Aorta (tissue), 5 donors: Measurements from ENCODE around the gene ESRRA. TPM values are rescaled to one million over a fixed set of nuclear protein-coding genes. Genes with fewer than 3 reads are reported as not detected.
A peak's percentile ranks its signal among the peaks of the same experiment; 100 is the strongest.

ENCODE experiments used
- ATAC-seq: fragments of 200-7000 bp; cut with Tn5 transposase; one replicate; pipeline ENCODE4 v1.9.1; 2022; ENCODE audit warnings: moderate library complexity; ENCODE audit not compliant: low FRiP score
- DNase-seq, 2 donors: peaks; one replicate each; pipeline ENCODE4 v3.0.0-alpha.2; 2020
- H3K27ac ChIP-seq, 2 donors: one replicate each; pipeline ENCODE4 v1.5.1; 2013; ENCODE audit warnings: low read length in 2 of 2, mild to moderate bottlenecking in 2 of 2, moderate library complexity in 2 of 2, control low read depth in 1 of 2, inconsistent platforms in 1 of 2, low read depth in 1 of 2
- H3K27me3 ChIP-seq, 2 donors: one replicate each; pipeline ENCODE4 v1.6.1; 2013; ENCODE audit warnings: control low read depth in 1 of 2, low read length in 1 of 2, mild to moderate bottlenecking in 1 of 2, moderate library complexity in 1 of 2; ENCODE audit not compliant: insufficient read depth in 2 of 2, control insufficient read depth in 1 of 2
- H3K36me3 ChIP-seq, 2 donors: one replicate each; pipeline ENCODE4 v1.6.1; 2013; ENCODE audit warnings: control low read depth in 1 of 2, low read length in 1 of 2, mild to moderate bottlenecking in 1 of 2; ENCODE audit not compliant: insufficient read depth in 2 of 2, control insufficient read depth in 1 of 2
- H3K4me1 ChIP-seq, 2 donors: one replicate each; pipeline ENCODE4 v1.6.1; 2013; ENCODE audit warnings: low read length in 2 of 2, control low read depth in 1 of 2, mild to moderate bottlenecking in 1 of 2, moderate library complexity in 1 of 2; ENCODE audit not compliant: insufficient read depth in 2 of 2, control insufficient read depth in 1 of 2
- H3K4me3 ChIP-seq, 2 donors: one replicate each; pipeline ENCODE4 v1.5.1; 2013; ENCODE audit warnings: low read length in 2 of 2, control low read depth in 1 of 2, mild to moderate bottlenecking in 1 of 2
- H3K9me3 ChIP-seq: one replicate; pipeline ENCODE4 v1.6.1; 2013; ENCODE audit warnings: mild to moderate bottlenecking, low read length; ENCODE audit not compliant: control insufficient read depth
- WGBS, 2 donors: extraction: QIAGEN DNeasy Blood & Tissue Kit; methylation state at CpG; one replicate each; pipeline ENCODE4 v1.1.7; 2013; 5-methylcytosine and 5-hydroxymethylcytosine counted together
- intact Hi-C, 2 donors: fragments of 100-400 bp; cut with DNase I; formaldehyde crosslinking; loops; one replicate each; pipeline versions ENCODE4 v1.14.2 to v1.15.0; 2022
- polyA plus RNA-seq, 2 donors: library from polyadenylated mRNA; stranded (reverse); fragments of 200-250 nt; gene quantifications; one replicate each; pipeline ENCODE4 v1.2.3, GENCODE V29; 2013
- total RNA-seq, 2 donors: library from RNA; stranded (reverse); fragmentation: NEBNext Ultra II Directional; extraction: Animal tissue kit (Norgen Biotek cat#: 25700); gene quantifications; one replicate each; pipeline ENCODE4 v1.2.1, GENCODE V29; 2021
- donor health status: healthy with polysubstance abuse.
- donor health status: Bipolar disorder and iron deficiency.
- donor health status: DM: no; HTN: no; CAD: no.
- donor health status: DM: no; HTN: no; CAD: no.
- donor health status: DM: yes; HTN: yes; CAD: no.

Gene ESRRA
- total and polyA plus RNA-seq, 4 donors, result 25.9 to 54.7 (median 29.9) TPM

- intact Hi-C loops, result loop anchor here in 1 of 2 donors (5.0 kb wide), 1 partner anchor 40 kb away; the partner anchor contains the start of genes PRDX5 and TRMT112
- Histone ChIP-seq H3K4me1 (no peaks in the 10 kb centered on the region), H3K36me3 (peaks cover 0 to 1% of the 10 kb centered on the region in 2 donors), H3K27me3 (no peaks in the 10 kb centered on the region), H3K9me3 (no peaks in the 10 kb centered on the region), H3K4me3 (no peak overlapping the region), H3K27ac (no peak overlapping the region)
- no peak for ATAC-seq
- DNase-seq, result peak in 1 of 2 donors; percentile 49
- 86 to 92% methylated on average over 6 of the region's 6 CpGs for WGBS, 2 donors
These were observed 52.1 kb downstream of the ESRRA start for GRCh38 chr11:64357446-64357845.

GRCh38 chr11:64357904-64358535 is 52.7 kb downstream of the ESRRA start:
- peak overlapping the region in 1 of 2 donors; percentile 87 for H3K27ac ChIP-seq
- ATAC-seq (peak; percentile 16), DNase-seq (peak in 1 of 2 donors; percentile 64)
- H3K36me3 ChIP-seq, result peaks cover 2% of the 10 kb centered on the region in 2 donors
- intact Hi-C loops, result loop anchor here in 1 of 2 donors (5.0 kb wide), 1 partner anchor 41 kb away; the partner anchor contains the start of genes PRDX5 and TRMT112
- no peaks in the 10 kb centered on the region for H3K27me3 ChIP-seq
- H3K4me1 ChIP-seq, result no peaks in the 10 kb centered on the region
- H3K9me3 ChIP-seq, result no peaks in the 10 kb centered on the region
- WGBS, 2 donors, result 43 to 49% methylated on average over 13 of the region's 13 CpGs
- no peak overlapping the region for H3K4me3 ChIP-seq

- H3K27ac ChIP-seq, result peak overlapping the region; percentile 1 to 87
- intact Hi-C loops, result loop anchor here in 1 of 2 donors (5.0 kb wide), 1 partner anchor 41 kb away; the partner anchor contains the start of genes PRDX5 and TRMT112
- peaks cover 2 to 4% of the 10 kb centered on the region in 2 donors for H3K36me3 ChIP-seq
- no peaks in the 10 kb centered on the region for H3K27me3 ChIP-seq
- no peaks in the 10 kb centered on the region for H3K9me3 ChIP-seq
- peak overlapping the region; percentile 72 to 74 for H3K4me3 ChIP-seq
- WGBS, 2 donors, result 8 to 10% methylated on average over 7 of the region's 7 CpGs
- DNase-seq, result no peak
- ATAC-seq, result peak; percentile 11
- no peaks in the 10 kb centered on the region for H3K4me1 ChIP-seq
These were observed 53.2 kb downstream of the ESRRA start for GRCh38 chr11:64358536-64358906.

- H3K4me3 ChIP-seq, result peak within 1 kb of the TSS; percentile 72 to 74
- intact Hi-C loops, result loop anchor here in 1 of 2 donors (5.0 kb wide), 1 partner anchor 42 kb away; the partner anchor contains the start of genes PRDX5 and TRMT112
- H3K9me3 ChIP-seq, result no peaks in the 10 kb centered on the region
- no peaks in the 10 kb centered on the region for H3K4me1 ChIP-seq
- DNase-seq (peak; percentile 72 to 89), ATAC-seq (peak; percentile 89)
- H3K27me3 ChIP-seq, result no peaks in the 10 kb centered on the region
- H3K27ac ChIP-seq, result peak within 1 kb of the TSS; percentile 1 to 87
- 0 to 1% methylated on average over 56 to 70 of the region's 70 CpGs for WGBS, 2 donors
- H3K36me3 ChIP-seq, result peaks cover 2 to 4% of the 10 kb centered on the region in 2 donors
These were observed 53.8 kb downstream of the ESRRA start, which contains the start of gene RPS6KA4 for GRCh38 chr11:64358907-64359711. Gene RPS6KA4 (plus strand): TSS chr11:64359162. CDS start chr11:64359236, 74 bp downstream.

- peak in 1 of 2 donors; percentile 64 for DNase-seq
- Histone ChIP-seq H3K27me3 (no peaks in the 10 kb centered on the region), H3K36me3 (peaks cover 2 to 4% of the 10 kb centered on the region in 2 donors), H3K9me3 (no peaks in the 10 kb centered on the region), H3K27ac (no peak overlapping the region), H3K4me3 (peak overlapping the region; percentile 59 to 74), H3K4me1 (no peaks in the 10 kb centered on the region)
- no peak for ATAC-seq
- intact Hi-C loops, result loop anchor here in 1 of 2 donors (5.0 kb wide), 1 partner anchor 43 kb away; the partner anchor contains the start of genes PRDX5 and TRMT112
- WGBS, 2 donors, result 46 to 49% methylated on average over 38 of the region's 38 CpGs
These were observed 54.6 kb downstream of the ESRRA start for GRCh38 chr11:64359712-64360445.

GRCh38 chr11:64360448-64360921 is 55.2 kb downstream of the ESRRA start:
- Histone ChIP-seq H3K27me3 (no peaks in the 10 kb centered on the region), H3K4me3 (no peak overlapping the region), H3K36me3 (peaks cover 4% of the 10 kb centered on the region in 2 donors), H3K4me1 (no peaks in the 10 kb centered on the region), H3K9me3 (no peaks in the 10 kb centered on the region), H3K27ac (no peak overlapping the region)
- DNase-seq (peak in 1 of 2 donors; percentile 55), ATAC-seq (no peak)
- intact Hi-C loops, result no loop called here
- 67 to 71% methylated on average over 13 of the region's 13 CpGs for WGBS, 2 donors

- DNase-seq (no peak), ATAC-seq (no peak)
- H3K9me3 ChIP-seq, result no peaks in the 10 kb centered on the region
- no peak overlapping the region for H3K27ac ChIP-seq
- intact Hi-C loops, result no loop called here
- no peaks in the 10 kb centered on the region for H3K27me3 ChIP-seq
- H3K4me3 ChIP-seq, result no peak overlapping the region
- H3K4me1 ChIP-seq, result no peaks in the 10 kb centered on the region
- 92% methylated on average over 8 to 18 of the region's 18 CpGs for WGBS, 2 donors
- peaks cover 4% of the 10 kb centered on the region in 2 donors for H3K36me3 ChIP-seq
These were observed 56.3 kb downstream of the ESRRA start for GRCh38 chr11:64361659-64362058.

GRCh38 chr11:64362339-64362738 is 57.0 kb downstream of the ESRRA start:
- DNase-seq (no peak), ATAC-seq (no peak)
- Histone ChIP-seq H3K27ac (no peak overlapping the region), H3K9me3 (no peaks in the 10 kb centered on the region), H3K27me3 (no peaks in the 10 kb centered on the region), H3K4me1 (no peaks in the 10 kb centered on the region), H3K4me3 (no peak overlapping the region), H3K36me3 (peaks cover 4% of the 10 kb centered on the region in 2 donors)
- WGBS, 2 donors, result 90 to 92% methylated on average over 10 of the region's 10 CpGs
- intact Hi-C loops, result no loop called here
